M059J (cell line): Measurements from ENCODE around the gene CLPTM1. TPM values are rescaled to one million over a fixed set of nuclear protein-coding genes. Genes with fewer than 3 reads are reported as not detected.
"Not testable (repeated sequence)": the region's sequence is repeated elsewhere in the genome, so short reads cannot be mapped to it uniquely, and the experiment has no call there.

ENCODE experiments used
- DNase-seq: peaks from one replicate; pipeline ENCODE4 v3.0.0-alpha.2; 2012; ENCODE audit warnings: low read depth
- total RNA-seq: library from RNA; depleted of rRNA; stranded (reverse); fragments of >200 nt; shearing (Covaris generic); gene quantifications from 2 replicates; pipeline ENCODE4 v1.2.3, GENCODE V29; 2014

Gene CLPTM1
- total RNA-seq, 1 experiment from 2014 or later, result 70.6 TPM

GRCh38 chr19:44975444-44975843, 20.3 kb downstream of the CLPTM1 start:
- no peak for DNase-seq

- DNase-seq, result no peak
Measured at GRCh38 chr19:44984005-44984404, 28.8 kb downstream of the CLPTM1 start.

GRCh38 chr19:44985445-44985844, 30.3 kb downstream of the CLPTM1 start:
- no peak for DNase-seq

DNA sequence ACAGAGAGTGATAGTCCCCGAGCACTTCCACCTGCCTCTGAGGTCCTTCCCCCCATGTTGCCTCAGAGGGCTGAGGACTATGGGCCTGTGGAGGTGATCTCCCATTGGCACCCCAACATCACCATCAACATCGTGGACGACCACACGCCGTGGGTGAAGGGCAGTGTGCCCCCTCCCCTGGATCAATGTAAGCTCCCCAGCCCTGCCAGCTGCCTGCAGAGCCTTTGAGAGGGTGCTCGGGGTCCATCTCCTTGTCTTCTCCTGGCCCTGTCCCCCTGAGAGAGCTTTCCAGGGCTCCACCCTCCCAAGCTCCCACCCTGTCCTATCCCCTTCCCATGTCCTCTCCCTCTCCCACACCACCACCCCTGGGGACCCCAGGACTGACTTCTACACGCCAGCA, 31.2 kb downstream of the CLPTM1 start:
- no peak for DNase-seq

DNA sequence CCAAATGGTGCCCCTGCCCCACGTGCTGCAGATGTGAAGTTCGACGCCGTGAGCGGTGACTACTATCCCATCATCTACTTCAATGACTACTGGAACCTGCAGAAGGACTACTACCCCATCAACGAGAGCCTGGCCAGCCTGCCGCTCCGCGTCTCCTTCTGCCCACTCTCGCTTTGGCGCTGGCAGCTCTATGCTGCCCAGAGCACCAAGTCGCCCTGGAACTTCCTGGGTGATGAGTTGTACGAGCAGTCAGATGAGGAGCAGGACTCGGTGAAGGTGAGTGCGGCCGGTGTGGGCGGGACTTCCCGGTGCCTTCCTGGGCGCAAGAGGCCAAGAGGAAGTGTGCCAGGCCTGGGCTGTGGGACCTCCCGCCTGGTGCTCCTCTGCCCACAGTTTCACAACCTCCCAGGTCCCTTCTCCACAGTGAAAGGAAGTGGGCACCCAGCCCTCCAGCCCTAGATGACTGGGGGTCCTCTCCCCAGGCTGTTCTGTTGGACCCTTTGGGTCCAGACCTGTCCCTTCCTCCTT, 32.0 kb downstream of the CLPTM1 start:
- no peak for DNase-seq

DNA sequence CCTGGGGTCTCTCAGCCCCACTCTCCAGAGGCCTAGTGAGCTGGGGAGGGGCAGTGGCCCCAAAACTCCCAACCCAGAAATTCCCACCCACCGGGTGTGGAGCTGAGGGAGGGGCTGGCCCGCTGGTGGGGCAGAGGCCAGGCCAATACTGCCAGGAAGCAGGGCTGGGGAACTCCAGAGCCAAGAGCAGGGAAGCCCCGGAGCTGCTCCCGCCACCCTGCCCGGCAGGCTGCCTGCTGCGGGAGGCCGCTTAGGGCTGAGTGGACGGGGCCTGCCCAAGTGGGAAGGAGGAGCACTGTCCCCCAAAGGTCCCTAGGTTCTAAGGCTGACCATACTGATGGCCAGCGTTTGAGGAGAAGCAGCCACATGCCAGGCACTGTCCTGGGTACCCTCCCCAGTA, 33.1 kb downstream of the CLPTM1 start:
- no peak for DNase-seq

- peak; percentile 45 for DNase-seq
Measured at GRCh38 chr19:44988896-44989556, 33.8 kb downstream of the CLPTM1 start.

DNA sequence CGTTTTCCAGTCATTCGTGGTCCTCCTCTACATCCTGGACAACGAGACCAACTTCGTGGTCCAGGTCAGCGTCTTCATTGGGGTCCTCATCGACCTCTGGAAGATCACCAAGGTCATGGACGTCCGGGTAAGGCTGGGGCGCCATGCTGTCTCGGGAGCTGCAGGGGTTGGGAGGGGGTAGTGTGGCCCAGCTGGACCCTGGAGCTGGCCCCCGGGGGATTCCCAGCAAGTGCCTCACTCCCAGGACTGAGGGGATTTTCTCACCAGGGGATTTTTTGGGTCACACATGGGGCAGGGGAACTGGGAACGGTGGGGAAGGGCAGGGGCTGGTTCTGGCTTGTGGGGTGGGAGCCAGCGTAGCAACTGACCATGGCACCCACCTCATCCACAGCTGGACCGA, 35.3 kb downstream of the CLPTM1 start:
- DNase-seq, result no peak

- DNase-seq, result no peak
Measured at GRCh38 chr19:44990966-44991365, 35.8 kb downstream of the CLPTM1 start.

GRCh38 chr19:44992336-44993163, 37.4 kb downstream of the CLPTM1 start:
- DNase-seq, result no peak

DNA sequence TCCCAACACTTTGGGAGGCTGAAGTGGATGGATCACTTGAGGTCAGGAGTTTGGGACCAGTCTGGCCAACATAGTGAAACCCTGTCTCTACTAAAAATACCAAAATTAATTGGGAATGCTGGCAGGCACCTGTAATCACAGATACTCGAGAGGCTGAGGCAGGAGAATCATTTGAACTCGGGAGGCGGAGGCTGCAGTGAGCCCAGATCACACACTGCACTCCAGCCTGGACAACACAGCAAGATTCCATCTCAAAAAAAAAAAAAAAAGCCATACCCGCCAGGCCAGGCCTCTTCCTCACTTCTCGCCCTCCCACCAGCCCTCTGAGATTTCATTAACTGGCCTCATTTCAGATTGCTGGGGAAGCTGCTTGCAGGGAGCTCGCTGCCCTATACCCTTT, 38.3 kb downstream of the CLPTM1 start:
- DNase-seq, result no peak

DNA sequence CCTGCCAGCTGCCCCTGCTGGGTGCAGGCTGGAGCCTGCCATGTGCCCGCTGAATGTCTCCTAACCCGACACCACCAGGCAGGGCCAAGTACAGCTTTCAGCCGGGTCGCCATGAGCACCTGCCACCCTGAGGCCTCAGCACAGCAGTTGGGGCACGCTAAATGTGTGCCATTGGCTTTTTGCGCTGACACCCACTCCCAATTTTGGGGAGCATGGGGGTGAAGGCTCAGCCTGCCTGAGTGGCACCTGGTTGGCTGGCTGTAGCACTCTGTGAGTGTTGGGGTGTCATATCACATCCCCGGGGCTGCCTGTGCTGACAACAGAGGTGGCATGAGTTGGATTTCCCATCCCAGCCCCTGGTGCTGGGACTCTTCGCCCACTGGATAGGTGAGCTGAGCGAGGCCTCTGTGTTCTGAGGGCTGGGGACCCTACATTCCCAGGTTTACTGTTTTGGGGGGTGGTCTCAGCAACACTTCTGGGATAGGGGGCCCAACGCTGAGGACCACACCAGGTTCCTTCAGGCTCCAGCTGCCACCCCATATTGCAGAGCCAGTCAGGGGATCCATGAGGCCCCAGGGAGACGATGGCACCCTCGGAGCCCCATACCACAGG, 38.9 kb downstream of the CLPTM1 start:
- no peak for DNase-seq

GRCh38 chr19:44998025-44998424, 42.8 kb downstream of the CLPTM1 start:
- DNase-seq, result peak; percentile 18

- DNase-seq, result not testable (repeated sequence)
Measured at GRCh38 chr19:44999131-44999925, 44.1 kb downstream of the CLPTM1 start.

DNA sequence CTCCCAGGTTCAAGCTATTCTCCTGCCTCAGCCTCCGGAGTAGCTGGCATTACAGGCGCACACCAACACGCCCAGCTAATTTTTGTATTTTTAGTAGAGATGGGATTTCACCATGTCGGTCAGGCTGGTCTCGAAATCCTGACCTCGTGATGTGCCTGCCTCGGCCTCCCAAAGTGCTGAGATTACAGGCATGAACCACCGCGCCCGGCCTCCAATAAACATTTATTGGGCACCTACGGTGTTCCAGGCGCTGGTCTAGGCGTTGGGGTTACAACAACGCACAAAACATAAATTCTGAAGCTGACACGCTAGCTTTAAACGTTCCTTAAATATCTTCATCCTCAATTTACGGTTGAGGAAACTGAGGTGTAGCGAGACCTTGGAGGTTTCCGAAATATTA, 45.5 kb downstream of the CLPTM1 start:
- DNase-seq, result not testable (repeated sequence)

DNA sequence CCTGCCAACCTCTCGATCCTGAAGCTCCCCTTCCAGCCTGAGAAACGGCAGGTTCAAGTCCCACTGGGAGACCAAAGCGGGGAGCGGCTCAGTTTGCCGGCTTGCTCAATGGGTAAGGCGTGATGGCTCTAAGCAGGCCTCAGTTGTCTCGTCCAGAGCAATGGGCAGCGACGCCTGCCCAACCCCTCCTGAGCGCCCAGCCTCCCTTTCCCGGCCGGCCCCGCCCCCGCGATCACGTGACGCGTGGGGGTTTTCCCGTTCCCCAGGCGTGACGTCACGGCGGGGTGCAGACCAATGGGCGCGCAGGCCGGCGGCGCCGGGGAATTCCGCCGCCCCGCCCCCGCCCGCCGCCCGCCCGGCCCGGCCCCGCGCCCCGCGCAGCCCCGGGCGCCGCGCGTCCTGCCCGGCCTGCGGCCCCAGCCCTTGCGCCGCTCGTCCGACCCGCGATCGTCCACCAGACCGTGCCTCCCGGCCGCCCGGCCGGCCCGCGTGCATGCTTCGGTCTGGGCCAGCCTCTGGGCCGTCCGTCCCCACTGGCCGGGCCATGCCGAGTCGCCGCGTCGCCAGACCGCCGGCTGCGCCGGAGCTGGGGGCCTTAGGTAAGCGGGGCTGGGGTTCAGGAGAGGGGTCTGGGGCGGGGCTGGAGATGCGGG, 46.0 kb downstream of the CLPTM1 start, which contains the start of gene RELB:
TSS of gene RELB (plus strand) at position 378 of the 653 bp plus-strand sequence. CDS start at position 494, 116 bp downstream.
- DNase-seq, result peak; percentile 85

DNA sequence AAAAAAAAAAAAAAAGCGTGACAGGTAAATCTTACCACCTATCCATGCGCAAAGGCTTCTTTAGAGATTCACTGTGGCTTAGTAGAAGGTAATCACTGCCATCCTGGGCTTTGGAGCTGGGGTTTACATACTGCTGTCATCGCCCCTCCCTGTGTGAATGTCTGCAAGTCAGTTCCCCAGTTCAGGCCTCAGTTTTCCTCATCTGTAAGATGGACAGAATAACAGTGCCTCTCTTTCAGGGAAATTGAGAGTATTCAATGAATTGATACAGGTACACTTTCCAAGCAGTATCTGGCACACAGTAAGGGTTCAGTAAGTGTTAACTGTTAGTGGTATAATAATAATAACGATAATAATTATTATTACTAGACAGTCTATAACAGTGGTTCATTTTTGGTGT, 48.3 kb downstream of the CLPTM1 start:
- DNase-seq, result no peak

GRCh38 chr19:45005787-45006186, 50.6 kb downstream of the CLPTM1 start:
- no peak for DNase-seq

GRCh38 chr19:45008552-45008951, 53.4 kb downstream of the CLPTM1 start:
- DNase-seq, result no peak

- DNase-seq, result no peak
Measured at GRCh38 chr19:45009625-45010255, 54.6 kb downstream of the CLPTM1 start.

- DNase-seq, result no peak
Measured at GRCh38 chr19:45010306-45010705, 55.1 kb downstream of the CLPTM1 start.
